ENCODE measurements around the gene MYLIP.

MYLIP gene

DNA sequence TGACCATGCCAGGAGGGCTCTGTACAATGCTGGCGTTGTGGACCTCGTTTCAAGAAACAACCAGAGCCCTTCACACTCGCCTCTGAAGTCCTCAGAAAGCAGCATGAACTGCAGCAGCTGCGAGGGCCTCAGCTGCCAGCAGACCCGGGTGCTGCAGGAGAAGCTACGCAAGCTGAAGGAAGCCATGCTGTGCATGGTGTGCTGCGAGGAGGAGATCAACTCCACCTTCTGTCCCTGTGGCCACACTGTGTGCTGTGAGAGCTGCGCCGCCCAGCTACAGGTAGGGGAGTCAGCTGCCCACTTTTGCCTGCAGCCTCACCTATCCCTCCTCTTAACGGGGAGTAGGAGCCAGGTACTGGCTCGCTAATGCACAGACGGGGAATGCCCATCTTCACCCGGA lies 16.2 kb downstream of the MYLIP start:
- peaks cover 0 to 12% of the 10 kb centered on the region in 2 donors for H3K4me1 ChIP-seq (ENCODE audit: control insufficient read depth in 1 of 2, insufficient read depth in 2 of 2, low read length in 2 of 2)
- no peak overlapping the region for H3K27ac ChIP-seq (ENCODE audit: low read length)
- no peak overlapping the region for H3K4me3 ChIP-seq (ENCODE audit: low read depth in 1 of 2, low read length in 2 of 2)
- no peaks in the 10 kb centered on the region for H3K27me3 ChIP-seq (ENCODE audit: low read depth, low read length)
- H3K36me3 ChIP-seq (ENCODE audit: control insufficient read depth in 1 of 2, insufficient read depth in 2 of 2, low read length in 2 of 2) = peaks cover 53 to 62% of the 10 kb centered on the region in 2 donors
- H3K9me3 ChIP-seq (ENCODE audit: control insufficient read depth in 1 of 2, low read length in 2 of 2) = no peaks in the 10 kb centered on the region

DNA sequence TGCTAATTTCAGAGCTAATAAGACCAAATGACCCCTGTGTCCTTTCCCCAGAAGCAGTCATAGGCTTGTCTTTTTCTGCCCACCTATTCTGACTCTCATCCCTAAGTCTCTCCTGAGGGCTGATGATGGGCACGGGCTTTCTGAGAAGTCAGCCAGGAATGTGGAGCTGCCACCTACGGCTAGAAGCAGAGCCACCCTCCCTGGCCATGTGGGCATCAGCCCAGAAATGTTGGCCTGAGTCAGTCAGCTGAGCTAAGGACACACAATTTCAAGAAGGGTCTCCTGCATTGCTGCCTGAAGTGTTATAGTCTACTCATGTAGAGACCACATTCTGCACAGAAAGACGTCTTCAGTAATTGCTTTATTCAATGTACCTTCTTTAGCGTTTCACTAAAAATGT lies 17.1 kb downstream of the MYLIP start:
- Histone ChIP-seq H3K27ac (ENCODE audit: low read length) (no peak overlapping the region), H3K4me1 (ENCODE audit: control insufficient read depth in 1 of 2, insufficient read depth in 2 of 2, low read length in 2 of 2) (peaks cover 0 to 12% of the 10 kb centered on the region in 2 donors), H3K4me3 (ENCODE audit: low read depth in 1 of 2, low read length in 2 of 2) (no peak overlapping the region), H3K36me3 (ENCODE audit: control insufficient read depth in 1 of 2, insufficient read depth in 2 of 2, low read length in 2 of 2) (peaks cover 60 to 62% of the 10 kb centered on the region in 2 donors), H3K27me3 (ENCODE audit: low read depth, low read length) (no peaks in the 10 kb centered on the region), H3K9me3 (ENCODE audit: control insufficient read depth in 1 of 2, low read length in 2 of 2) (no peaks in the 10 kb centered on the region)

DNA sequence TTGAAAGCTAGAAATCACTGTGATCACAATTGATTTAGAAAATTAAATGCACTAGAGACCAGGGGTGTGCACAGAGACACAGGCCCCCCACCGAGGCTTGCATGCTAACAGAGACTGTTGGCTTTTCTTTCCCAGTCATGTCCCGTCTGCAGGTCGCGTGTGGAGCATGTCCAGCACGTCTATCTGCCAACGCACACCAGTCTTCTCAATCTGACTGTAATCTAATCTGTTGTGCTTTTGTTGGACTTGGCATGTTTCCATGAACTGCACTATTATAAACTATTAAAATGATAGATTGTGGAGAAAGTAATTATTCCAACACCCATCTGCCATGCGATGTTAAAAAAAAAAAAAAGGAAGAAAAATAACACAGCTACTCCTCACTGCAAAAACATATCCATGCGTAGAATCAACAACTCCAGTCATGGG lies 17.7 kb downstream of the MYLIP start:
- Histone ChIP-seq H3K27me3 (ENCODE audit: low read depth, low read length) (no peaks in the 10 kb centered on the region), H3K4me3 (ENCODE audit: low read depth in 1 of 2, low read length in 2 of 2) (no peak overlapping the region), H3K36me3 (ENCODE audit: control insufficient read depth in 1 of 2, insufficient read depth in 2 of 2, low read length in 2 of 2) (peaks cover 57 to 64% of the 10 kb centered on the region in 2 donors), H3K9me3 (ENCODE audit: control insufficient read depth in 1 of 2, low read length in 2 of 2) (no peaks in the 10 kb centered on the region), H3K4me1 (ENCODE audit: control insufficient read depth in 1 of 2, insufficient read depth in 2 of 2, low read length in 2 of 2) (peaks cover 0 to 12% of the 10 kb centered on the region in 2 donors), H3K27ac (ENCODE audit: low read length) (no peak overlapping the region)

DNA sequence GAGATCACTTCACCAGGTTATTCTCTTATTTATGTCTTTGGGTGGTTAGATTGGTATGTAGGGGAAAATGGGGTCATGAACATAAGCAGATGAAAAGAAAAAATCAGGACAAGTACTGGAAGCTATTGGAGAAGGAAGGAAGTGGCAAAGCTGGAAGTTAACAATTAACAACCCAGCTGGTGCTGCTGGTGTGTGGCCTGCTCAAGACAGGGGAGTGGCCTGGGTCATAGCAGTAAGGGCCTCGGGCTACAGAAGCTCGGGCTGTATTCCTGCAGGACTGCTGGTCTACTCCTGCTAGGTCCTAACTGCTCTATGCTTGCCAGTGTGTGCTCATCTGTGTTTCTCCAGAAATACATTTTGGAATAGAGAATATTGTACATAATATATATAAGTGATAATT lies 19.6 kb downstream of the MYLIP start:
- Histone ChIP-seq H3K36me3 (ENCODE audit: control insufficient read depth in 1 of 2, insufficient read depth in 2 of 2, low read length in 2 of 2) (peaks cover 44 to 45% of the 10 kb centered on the region in 2 donors), H3K27ac (ENCODE audit: low read length) (no peak overlapping the region), H3K4me1 (ENCODE audit: control insufficient read depth in 1 of 2, insufficient read depth in 2 of 2, low read length in 2 of 2) (peaks cover 0 to 12% of the 10 kb centered on the region in 2 donors), H3K27me3 (ENCODE audit: low read depth, low read length) (no peaks in the 10 kb centered on the region), H3K4me3 (ENCODE audit: low read depth in 1 of 2, low read length in 2 of 2) (no peak overlapping the region), H3K9me3 (ENCODE audit: control insufficient read depth in 1 of 2, low read length in 2 of 2) (no peaks in the 10 kb centered on the region)

DNA sequence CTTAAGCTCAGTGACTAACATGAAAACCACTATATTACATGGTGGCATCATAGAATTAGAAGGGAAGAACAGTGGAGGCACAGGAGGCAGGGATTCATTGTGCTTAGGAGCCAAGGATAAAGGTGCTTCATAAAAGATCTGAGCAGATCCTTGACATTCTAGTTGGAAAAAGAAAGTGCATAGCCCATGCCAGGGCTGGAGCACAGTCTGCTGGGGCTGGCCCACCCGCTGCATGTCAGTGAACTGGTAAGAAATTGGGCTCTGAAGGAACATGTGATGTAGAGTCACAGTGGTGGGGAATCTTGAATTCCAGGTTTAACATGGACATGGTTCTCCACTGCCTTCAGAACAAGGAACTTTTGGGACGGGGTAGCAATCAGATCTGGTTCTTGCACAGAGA lies 20.4 kb downstream of the MYLIP start:
- Histone ChIP-seq H3K36me3 (ENCODE audit: control insufficient read depth in 1 of 2, insufficient read depth in 2 of 2, low read length in 2 of 2) (peaks cover 36 to 37% of the 10 kb centered on the region in 2 donors), H3K4me3 (ENCODE audit: low read depth in 1 of 2, low read length in 2 of 2) (no peak overlapping the region), H3K27ac (ENCODE audit: low read length) (no peak overlapping the region), H3K27me3 (ENCODE audit: low read depth, low read length) (no peaks in the 10 kb centered on the region), H3K4me1 (ENCODE audit: control insufficient read depth in 1 of 2, insufficient read depth in 2 of 2, low read length in 2 of 2) (peaks cover 0 to 12% of the 10 kb centered on the region in 2 donors), H3K9me3 (ENCODE audit: control insufficient read depth in 1 of 2, low read length in 2 of 2) (no peaks in the 10 kb centered on the region)

- Histone ChIP-seq H3K27ac (ENCODE audit: low read length) (no peak overlapping the region), H3K4me3 (ENCODE audit: low read depth in 1 of 2, low read length in 2 of 2) (no peak overlapping the region), H3K4me1 (ENCODE audit: control insufficient read depth in 1 of 2, insufficient read depth in 2 of 2, low read length in 2 of 2) (peaks cover 0 to 15% of the 10 kb centered on the region in 2 donors), H3K9me3 (ENCODE audit: control insufficient read depth in 1 of 2, low read length in 2 of 2) (no peaks in the 10 kb centered on the region), H3K36me3 (ENCODE audit: control insufficient read depth in 1 of 2, insufficient read depth in 2 of 2, low read length in 2 of 2) (peaks cover 28 to 29% of the 10 kb centered on the region in 2 donors), H3K27me3 (ENCODE audit: low read depth, low read length) (no peaks in the 10 kb centered on the region)
Observed at GRCh38 chr6:16150098-16150497, 21.2 kb downstream of the MYLIP start.

GRCh38 chr6:16153211-16153820 lies 24.4 kb downstream of the MYLIP start:
- Histone ChIP-seq H3K27me3 (ENCODE audit: low read depth, low read length) (no peaks in the 10 kb centered on the region), H3K4me1 (ENCODE audit: control insufficient read depth in 1 of 2, insufficient read depth in 2 of 2, low read length in 2 of 2) (peaks cover 0 to 17% of the 10 kb centered on the region in 2 donors), H3K9me3 (ENCODE audit: control insufficient read depth in 1 of 2, low read length in 2 of 2) (no peaks in the 10 kb centered on the region), H3K27ac (ENCODE audit: low read length) (no peak overlapping the region), H3K36me3 (ENCODE audit: control insufficient read depth in 1 of 2, insufficient read depth in 2 of 2, low read length in 2 of 2) (peaks cover 10 to 18% of the 10 kb centered on the region in 2 donors), H3K4me3 (ENCODE audit: low read depth in 1 of 2, low read length in 2 of 2) (no peak overlapping the region)

- Histone ChIP-seq H3K27ac (ENCODE audit: low read length) (no peak overlapping the region), H3K36me3 (ENCODE audit: control insufficient read depth in 1 of 2, insufficient read depth in 2 of 2, low read length in 2 of 2) (peaks cover 4 to 15% of the 10 kb centered on the region in 2 donors), H3K4me3 (ENCODE audit: low read depth in 1 of 2, low read length in 2 of 2) (no peak overlapping the region), H3K27me3 (ENCODE audit: low read depth, low read length) (no peaks in the 10 kb centered on the region), H3K4me1 (ENCODE audit: control insufficient read depth in 1 of 2, insufficient read depth in 2 of 2, low read length in 2 of 2) (peaks cover 0 to 17% of the 10 kb centered on the region in 2 donors), H3K9me3 (ENCODE audit: control insufficient read depth in 1 of 2, low read length in 2 of 2) (no peaks in the 10 kb centered on the region)
Observed at GRCh38 chr6:16154904-16155303, 26.0 kb downstream of the MYLIP start.

GRCh38 chr6:16157492-16157891 lies 28.6 kb downstream of the MYLIP start:
- H3K27ac ChIP-seq (ENCODE audit: low read length) = no peak overlapping the region

DNA sequence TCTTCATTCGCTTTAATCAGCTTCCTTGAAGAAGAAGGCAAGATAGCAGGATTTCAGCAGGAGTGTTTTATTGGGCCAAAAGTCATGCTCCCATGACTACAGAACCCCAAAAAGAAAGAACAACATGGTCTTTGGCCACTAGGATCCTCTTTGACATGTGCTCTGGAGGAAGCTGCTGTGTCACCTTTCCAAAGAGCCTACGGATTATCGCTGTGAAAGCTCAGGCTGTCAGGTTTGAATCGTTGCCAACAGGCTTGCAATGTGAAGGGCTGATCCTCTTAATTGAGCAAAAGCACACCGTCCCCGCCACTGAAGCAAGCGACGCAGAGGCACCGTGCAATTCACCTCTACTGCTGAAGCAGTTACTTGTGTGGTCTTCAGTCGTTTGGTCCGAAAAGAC lies 29.0 kb downstream of the MYLIP start:
- Histone ChIP-seq H3K9me3 (ENCODE audit: control insufficient read depth in 1 of 2, low read length in 2 of 2) (no peaks in the 10 kb centered on the region), H3K27me3 (ENCODE audit: low read depth, low read length) (no peaks in the 10 kb centered on the region), H3K27ac (ENCODE audit: low read length) (no peak overlapping the region), H3K4me1 (ENCODE audit: control insufficient read depth in 1 of 2, insufficient read depth in 2 of 2, low read length in 2 of 2) (peaks cover 0 to 17% of the 10 kb centered on the region in 2 donors), H3K36me3 (ENCODE audit: control insufficient read depth in 1 of 2, insufficient read depth in 2 of 2, low read length in 2 of 2) (peaks cover 0 to under 1% of the 10 kb centered on the region in 2 donors), H3K4me3 (ENCODE audit: low read depth in 1 of 2, low read length in 2 of 2) (no peak overlapping the region)

More at GRCh38 chr6:16157492-16157891, 28.6 kb downstream of the MYLIP start:
- H3K4me1 ChIP-seq (ENCODE audit: control insufficient read depth in 1 of 2, insufficient read depth in 2 of 2, low read length in 2 of 2) = peaks cover 0 to 17% of the 10 kb centered on the region in 2 donors
- H3K9me3 ChIP-seq (ENCODE audit: control insufficient read depth in 1 of 2, low read length in 2 of 2) = no peaks in the 10 kb centered on the region
- H3K36me3 ChIP-seq (ENCODE audit: control insufficient read depth in 1 of 2, insufficient read depth in 2 of 2, low read length in 2 of 2) = peaks cover 0 to 5% of the 10 kb centered on the region in 2 donors
- H3K27me3 ChIP-seq (ENCODE audit: low read depth, low read length) = no peaks in the 10 kb centered on the region
- H3K4me3 ChIP-seq (ENCODE audit: low read depth in 1 of 2, low read length in 2 of 2) = no peak overlapping the region

- no peaks in the 10 kb centered on the region for H3K36me3 ChIP-seq (ENCODE audit: control insufficient read depth in 1 of 2, insufficient read depth in 2 of 2, low read length in 2 of 2)
- H3K9me3 ChIP-seq (ENCODE audit: control insufficient read depth in 1 of 2, low read length in 2 of 2) = no peaks in the 10 kb centered on the region
- no peak overlapping the region for H3K27ac ChIP-seq (ENCODE audit: low read length)
- H3K4me1 ChIP-seq (ENCODE audit: control insufficient read depth in 1 of 2, insufficient read depth in 2 of 2, low read length in 2 of 2) = peaks cover 0 to 17% of the 10 kb centered on the region in 2 donors
- H3K27me3 ChIP-seq (ENCODE audit: low read depth, low read length) = no peaks in the 10 kb centered on the region
- no peak overlapping the region for H3K4me3 ChIP-seq (ENCODE audit: low read depth in 1 of 2, low read length in 2 of 2)
Observed at GRCh38 chr6:16158943-16159557, 30.2 kb downstream of the MYLIP start.

All from muscle layer of duodenum (tissue), 2 donors.